Measurements from ENCODE around the gene RNF41.

Gene RNF41

GRCh38 chr12:56155256-56155845 is 66.4 kb downstream of the RNF41 start:
- Histone ChIP-seq H3K27ac (ENCODE audit: poor library complexity, severe bottlenecking) (no peak overlapping the region), H3K27me3 (ENCODE audit: insufficient read depth, poor library complexity, severe bottlenecking) (no peaks in the 10 kb centered on the region), H3K9me3 (ENCODE audit: severe bottlenecking) (no peaks in the 10 kb centered on the region), H3K4me3 (ENCODE audit: severe bottlenecking) (no peak overlapping the region), H3K4me1 (ENCODE audit: insufficient read depth, poor library complexity, severe bottlenecking) (peaks cover 4% of the 10 kb centered on the region), H3K36me3 (ENCODE audit: low read depth) (peaks cover 18% of the 10 kb centered on the region)
- ATAC-seq (ENCODE audit: low read depth) (no peak), DNase-seq (ENCODE audit: low spot score) (no peak)
- TF ChIP-seq, protein P1, sequence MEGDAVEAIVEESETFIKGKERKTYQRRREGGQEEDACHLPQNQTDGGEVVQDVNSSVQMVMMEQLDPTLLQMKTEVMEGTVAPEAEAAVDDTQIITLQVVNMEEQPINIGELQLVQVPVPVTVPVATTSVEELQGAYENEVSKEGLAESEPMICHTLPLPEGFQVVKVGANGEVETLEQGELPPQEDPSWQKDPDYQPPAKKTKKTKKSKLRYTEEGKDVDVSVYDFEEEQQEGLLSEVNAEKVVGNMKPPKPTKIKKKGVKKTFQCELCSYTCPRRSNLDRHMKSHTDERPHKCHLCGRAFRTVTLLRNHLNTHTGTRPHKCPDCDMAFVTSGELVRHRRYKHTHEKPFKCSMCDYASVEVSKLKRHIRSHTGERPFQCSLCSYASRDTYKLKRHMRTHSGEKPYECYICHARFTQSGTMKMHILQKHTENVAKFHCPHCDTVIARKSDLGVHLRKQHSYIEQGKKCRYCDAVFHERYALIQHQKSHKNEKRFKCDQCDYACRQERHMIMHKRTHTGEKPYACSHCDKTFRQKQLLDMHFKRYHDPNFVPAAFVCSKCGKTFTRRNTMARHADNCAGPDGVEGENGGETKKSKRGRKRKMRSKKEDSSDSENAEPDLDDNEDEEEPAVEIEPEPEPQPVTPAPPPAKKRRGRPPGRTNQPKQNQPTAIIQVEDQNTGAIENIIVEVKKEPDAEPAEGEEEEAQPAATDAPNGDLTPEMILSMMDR (IDR thresholded peaks at IDR 0.05; ENCODE audit: poor library complexity, severe bottlenecking): no peak

DNA sequence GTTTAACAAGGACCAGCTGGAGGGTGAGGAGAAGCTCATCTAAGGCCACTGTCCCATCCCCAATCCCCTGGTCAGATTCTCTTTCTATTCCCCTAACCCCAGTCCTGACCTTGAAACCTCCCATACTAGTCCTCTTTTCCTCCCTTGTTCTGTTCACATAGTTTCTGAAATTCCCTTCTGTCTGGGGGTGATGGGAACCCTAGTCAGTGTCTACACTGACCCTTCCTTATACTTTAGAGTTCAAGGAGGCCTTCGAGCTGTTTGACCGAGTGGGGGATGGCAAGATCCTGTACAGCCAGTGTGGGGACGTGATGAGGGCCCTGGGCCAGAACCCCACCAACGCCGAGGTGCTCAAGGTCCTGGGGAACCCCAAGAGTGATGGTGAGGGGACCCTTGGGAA is 66.9 kb downstream of the RNF41 start:
- H3K4me3 ChIP-seq (ENCODE audit: severe bottlenecking): no peak overlapping the region
- H3K27me3 ChIP-seq (ENCODE audit: insufficient read depth, poor library complexity, severe bottlenecking): no peaks in the 10 kb centered on the region
- peaks cover 13% of the 10 kb centered on the region for H3K36me3 ChIP-seq (ENCODE audit: low read depth)
- TF ChIP-seq, protein P1 (IDR thresholded peaks at IDR 0.05; ENCODE audit: poor library complexity, severe bottlenecking): no peak
- no peaks in the 10 kb centered on the region for H3K9me3 ChIP-seq (ENCODE audit: severe bottlenecking)
- ATAC-seq (ENCODE audit: low read depth): no peak
- no peak for DNase-seq (ENCODE audit: low spot score)
- H3K27ac ChIP-seq (ENCODE audit: poor library complexity, severe bottlenecking): no peak overlapping the region
- peaks cover under 1% of the 10 kb centered on the region for H3K4me1 ChIP-seq (ENCODE audit: insufficient read depth, poor library complexity, severe bottlenecking)

DNA sequence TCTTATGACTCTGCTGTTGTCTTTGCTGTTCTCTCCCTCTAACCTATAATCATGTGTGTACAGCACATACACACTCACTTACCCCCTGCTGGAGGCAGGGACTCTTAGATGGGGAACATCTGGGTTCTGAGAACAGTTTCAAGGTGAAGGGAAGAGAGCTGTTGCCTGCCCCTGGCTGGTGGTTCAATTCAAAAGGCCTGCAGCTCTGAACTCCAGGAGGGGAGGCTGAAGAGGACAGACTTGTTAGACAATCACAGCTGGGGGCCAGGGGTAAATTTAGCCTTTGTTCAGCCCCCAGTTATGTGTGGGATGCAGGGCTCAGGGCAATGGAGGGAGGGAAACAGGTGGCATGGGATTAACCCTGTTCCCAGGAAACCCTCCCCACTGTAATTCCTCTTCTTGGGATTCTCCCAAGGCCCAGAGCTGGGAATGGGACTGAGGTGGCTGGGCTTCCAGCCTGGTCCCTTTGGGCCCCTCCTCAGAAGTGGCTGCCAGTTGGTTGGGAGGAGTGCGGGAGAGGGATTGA is 67.4 kb downstream of the RNF41 start:
- no peaks in the 10 kb centered on the region for H3K27me3 ChIP-seq (ENCODE audit: insufficient read depth, poor library complexity, severe bottlenecking)
- no peak overlapping the region for H3K27ac ChIP-seq (ENCODE audit: poor library complexity, severe bottlenecking)
- H3K4me3 ChIP-seq (ENCODE audit: severe bottlenecking): no peak overlapping the region
- TF ChIP-seq, protein P1 (IDR thresholded peaks at IDR 0.05; ENCODE audit: poor library complexity, severe bottlenecking): no peak
- ATAC-seq (ENCODE audit: low read depth) (no peak), DNase-seq (ENCODE audit: low spot score) (no peak)
- H3K4me1 ChIP-seq (ENCODE audit: insufficient read depth, poor library complexity, severe bottlenecking): no peaks in the 10 kb centered on the region
- peaks cover 8% of the 10 kb centered on the region for H3K36me3 ChIP-seq (ENCODE audit: low read depth)
- H3K9me3 ChIP-seq (ENCODE audit: severe bottlenecking): no peaks in the 10 kb centered on the region

DNA sequence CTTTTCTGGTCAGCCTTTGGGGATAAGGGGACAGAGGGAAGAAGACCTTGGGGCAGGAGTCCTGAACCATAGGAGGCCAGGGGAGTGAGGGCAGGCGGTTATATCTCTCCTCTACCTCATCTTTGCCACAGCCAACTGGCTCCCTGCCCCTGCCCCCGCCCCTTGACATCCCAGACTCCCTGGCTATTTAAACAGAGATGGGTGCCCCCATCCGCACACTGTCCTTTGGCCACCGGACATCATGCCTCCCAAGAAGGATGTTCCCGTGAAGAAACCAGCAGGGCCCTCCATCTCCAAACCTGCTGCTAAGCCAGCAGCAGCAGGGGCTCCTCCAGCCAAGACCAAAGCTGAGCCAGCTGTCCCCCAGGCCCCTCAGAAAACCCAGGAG is 68.0 kb downstream of the RNF41 start:
- H3K27ac ChIP-seq (ENCODE audit: poor library complexity, severe bottlenecking): no peak overlapping the region
- no peak overlapping the region for H3K4me3 ChIP-seq (ENCODE audit: severe bottlenecking)
- no peaks in the 10 kb centered on the region for H3K9me3 ChIP-seq (ENCODE audit: severe bottlenecking)
- no peak for ATAC-seq (ENCODE audit: low read depth)
- H3K36me3 ChIP-seq (ENCODE audit: low read depth): peaks cover 2% of the 10 kb centered on the region; the same call in 1 of the 2 replicates
- no peak for DNase-seq (ENCODE audit: low spot score)
- no peaks in the 10 kb centered on the region for H3K4me1 ChIP-seq (ENCODE audit: insufficient read depth, poor library complexity, severe bottlenecking)
- no peaks in the 10 kb centered on the region for H3K27me3 ChIP-seq (ENCODE audit: insufficient read depth, poor library complexity, severe bottlenecking)
- TF ChIP-seq, protein P1 (IDR thresholded peaks at IDR 0.05; ENCODE audit: poor library complexity, severe bottlenecking): no peak

Data from RWPE2 (cell line).